HepG2 (cell line): ENCODE measurements around the gene TLK1. TPM values are rescaled to one million over a fixed set of nuclear protein-coding genes. Genes with fewer than 3 reads are reported as not detected.

Experiments used
- BCL3 ChIP-seq: sonication (generic); formaldehyde crosslinking; IDR thresholded peaks from 2 replicates; pipeline ENCODE4 v1.5.1; 2020; ENCODE audit warnings: mild to moderate bottlenecking, missing genetic modification reagents, moderate library complexity
- CREB1 ChIP-seq, 2 experiments: fragments of 450-650 bp in 1 of 2; IDR thresholded peaks; 2 replicates each; pipeline ENCODE4 v1.6.1; 2016 to 2017; ENCODE audit warnings: control low read depth in 1 of 2, mild to moderate bottlenecking in 1 of 2, missing compliant biosample characterization in 1 of 2, missing genetic modification characterization in 1 of 2
- CREM ChIP-seq, 2 experiments: sonication (generic) in 1 of 2; formaldehyde crosslinking in 1 of 2; IDR thresholded peaks; 2 replicates each; pipeline versions ENCODE4 v1.4.0 to v1.6.1; 2016 to 2020; ENCODE audit warnings: antibody characterized with exemption in 1 of 2, mild to moderate bottlenecking in 1 of 2, missing genetic modification reagents in 1 of 2
- MLX ChIP-seq: IDR thresholded peaks from 2 replicates; pipeline ENCODE4 v1.6.1; 2016
- NCOA2 ChIP-seq: sonication (generic); formaldehyde crosslinking; IDR thresholded peaks from 2 replicates; pipeline ENCODE4 v1.8.0; 2022; ENCODE audit warnings: inconsistent platforms
- POLR2AphosphoS2 ChIP-seq: IDR thresholded peaks from 2 replicates; pipeline ENCODE4 v1.6.1; 2011; ENCODE audit warnings: low read depth, low read length, improper control_type of control experiment
- POLR2AphosphoS5 ChIP-seq: IDR thresholded peaks from 2 replicates; pipeline ENCODE4 v1.6.1; 2012; ENCODE audit warnings: low read depth, low read length
- TBX2 ChIP-seq: sonication (generic); formaldehyde crosslinking; IDR thresholded peaks from 2 replicates; pipeline ENCODE4 v1.5.0; 2020; ENCODE audit warnings: missing genetic modification reagents, mild to moderate bottlenecking, borderline replicate concordance
- THRA ChIP-seq: sonication (generic); formaldehyde crosslinking; IDR thresholded peaks from 2 replicates; pipeline ENCODE4 v1.4.0; 2020; ENCODE audit warnings: missing genetic modification reagents, borderline replicate concordance
- ZNF326 ChIP-seq: sonication (generic); formaldehyde crosslinking; IDR thresholded peaks from 2 replicates; pipeline ENCODE4 v1.4.0; 2020; ENCODE audit warnings: missing genetic modification reagents, borderline replicate concordance
- ZNF556 ChIP-seq: sonication (generic); formaldehyde crosslinking; IDR thresholded peaks from 2 replicates; pipeline ENCODE4 v1.4.0; 2020; ENCODE audit warnings: mild to moderate bottlenecking, missing genetic modification reagents, borderline replicate concordance
- ZNF580 ChIP-seq: IDR thresholded peaks from 2 replicates; pipeline ENCODE4 v1.6.1; 2016; ENCODE audit warnings: low read depth, borderline replicate concordance
- ZNF598 ChIP-seq: sonication (generic); formaldehyde crosslinking; IDR thresholded peaks from 2 replicates; pipeline ENCODE4 v1.5.1; 2020; ENCODE audit warnings: mild to moderate bottlenecking, missing genetic modification reagents, borderline replicate concordance
- ZNF670 ChIP-seq: sonication (generic); formaldehyde crosslinking; IDR thresholded peaks from 2 replicates; pipeline ENCODE4 v1.8.0; 2022; ENCODE audit warnings: mild to moderate bottlenecking, missing genetic modification reagents, borderline replicate concordance
- ZNF674 ChIP-seq: sonication (generic); formaldehyde crosslinking; IDR thresholded peaks from 2 replicates; pipeline ENCODE4 v1.5.0; 2020; ENCODE audit warnings: low read depth, mild to moderate bottlenecking, missing genetic modification reagents
- ZNF788 ChIP-seq: sonication (generic); formaldehyde crosslinking; IDR thresholded peaks from 2 replicates; pipeline ENCODE4 v1.5.0; 2020; ENCODE audit warnings: mild to moderate bottlenecking, missing genetic modification reagents, borderline replicate concordance
- polyA plus RNA-seq, 8 experiments: library from polyadenylated mRNA; depleted of rRNA in 3 of 8; stranded (reverse) in 7 of 8; unstranded in 1 of 8; fragments of >200 nt; fragmentation: Illumina TruSeq in 4 of 8; extraction: Trizol in 4 of 8; gene quantifications; 2 replicates each; pipeline versions ENCODE4 v1.2.1 to v1.2.3, GENCODE V29; 2011 to 2016; ENCODE audit warnings: low read depth in 4 of 8, missing spikeins in 1 of 8, mixed read lengths in 1 of 8; ENCODE audit not compliant: insufficient read depth in 1 of 8
- total RNA-seq, 5 experiments: library from RNA; depleted of rRNA; stranded (reverse); fragments of >200 nt; fragmentation: Illumina TruSeq; extraction: Trizol; gene quantifications; 2 replicates each; pipeline ENCODE4 v1.2.3, GENCODE V29; 2016; ENCODE audit warnings: low read depth in 1 of 5

The TLK1 gene
- total and polyA plus RNA-seq, 2 of the 13 experiments (the other 11 are each of a cell fraction or from before 2014, with no cell fraction given), result 16.8 to 28.7 TPM

GRCh38 chr2:171166328-171166983, 5.8 kb upstream of the TLK1 start (continued):
- TF ChIP-seq ZNF670 (CRISPR knock-in tag) (no peak), ZNF326 (CRISPR knock-in tag) (no peak), ZNF788 (CRISPR knock-in tag) (peak; percentile 30; the same call in 1 of the 2 replicates), POLR2AphosphoS2 (no peak), TBX2 (CRISPR knock-in tag) (peak; percentile 61), BCL3 (CRISPR knock-in tag) (no peak), ZNF598 (CRISPR knock-in tag) (no peak), CREB1 (IDR thresholded peaks at IDR 0.05) (no peak), CREB1 (CRISPR knock-in tag; IDR thresholded peaks at IDR 0.05) (peak; percentile 54), POLR2AphosphoS5 (no peak), MLX (CRISPR knock-in tag) (0 out of 2 replicates have a peak, but pooled peaks have one; percentile 8), ZNF674 (CRISPR knock-in tag) (no peak), ZNF556 (CRISPR knock-in tag) (no peak; the same call in 1 of the 2 replicates), CREM (IDR thresholded peaks at IDR 0.05) (peak; percentile 64), CREM (CRISPR knock-in tag; IDR thresholded peaks at IDR 0.05) (no peak), THRA (no peak), ZNF580 (CRISPR knock-in tag) (peak; percentile 49; the same call in 1 of the 2 replicates), NCOA2 (CRISPR knock-in tag) (peak; percentile 87)
